Measurements from ENCODE around the gene RBP5. TPM values are rescaled to one million over a fixed set of nuclear protein-coding genes. Genes with fewer than 3 reads are reported as not detected.

RBP5 gene
- total and polyA plus RNA-seq, 9 of the 15 experiments (the other 6 are each of a cell fraction or from before 2014, with no cell fraction given) = 8.6 to 22.5 (median 11.4) TPM

GRCh38 chr12:7142056-7142644, 13.5 kb upstream of the RBP5 start:
- no peaks in the 10 kb centered on the region for H3K79me2 ChIP-seq (ENCODE audit: control insufficient read depth, insufficient read depth, low read length)
- H3K9me1 ChIP-seq (ENCODE audit: control insufficient read depth, insufficient read depth, low read length) = no peaks in the 10 kb centered on the region
- ATAC-seq = peak; percentile 93
- H4K20me1 ChIP-seq (replicated peaks; ENCODE audit: control insufficient read depth, insufficient read depth, low read length) = no peaks in the 10 kb centered on the region
- peak; percentile 53 to 61 (median 60) for DNase-seq (ENCODE audit: extremely low read depth in 1 of 4, low spot score in 3 of 4)
- in situ Hi-C loops (cut with MboI) = no loop called here
- 59% methylated on average over 3 of the region's 5 CpGs for WGBS (ENCODE audit: insufficient coverage, low coverage, missing lambda C conversion rate)
- H3K4me1 ChIP-seq (replicated peaks in 1 of 2; ENCODE audit: control insufficient read depth in 2 of 2, insufficient read depth in 2 of 2, low read length in 2 of 2) = peaks cover 7 to 10% of the 10 kb centered on the region in 2 experiments; a peak in 3 of 5 replicates
- H3K27me3 ChIP-seq (ENCODE audit: control insufficient read depth in 2 of 2, insufficient read depth in 2 of 2, low read length in 2 of 2) = no peaks in the 10 kb centered on the region
- H3K27ac ChIP-seq (ENCODE audit: extremely low read depth, low read depth, low read length) = no peak overlapping the region
- ChIA-PET POLR2A (no interaction called here), CTCF (ENCODE audit: low intra/inter-chr PET ratio) (interaction anchor here (0.7 to 1.4 kb wide), 4 partner anchors 47 to 496 kb away, joined by 3 to 6 read pairs (median 4); partner anchors contain the start of gene PEX5)
- BruUV-seq (replicated peaks) = no TSS peak
- intact Hi-C loops (cut with micrococcal nuclease) = loop anchor here (1.0 kb wide), 1 partner anchor 46 kb away; no protein-coding TSS in a partner anchor
- no peak overlapping the region for H3K4me2 ChIP-seq (ENCODE audit: insufficient read depth, low read length)
- FAIRE-seq = peak; percentile 79
- no peak overlapping the region for H2AFZ ChIP-seq (ENCODE audit: low read depth, low read length)
- peaks cover 17% of the 10 kb centered on the region; the same call in 2 of the 3 replicates for H3K36me3 ChIP-seq (ENCODE audit: control insufficient read depth, insufficient read depth, low read length)
- no peak overlapping the region for H3K9ac ChIP-seq (ENCODE audit: insufficient read depth in 1 of 2, low read depth in 2 of 2, low read length in 2 of 2)
- H3K4me3 ChIP-seq = no peak overlapping the region
- no peaks in the 10 kb centered on the region for H3K9me3 ChIP-seq (replicated peaks; ENCODE audit: control insufficient read depth, insufficient read depth, low read depth, low read length)
- TF ChIP-seq VEZF1 (CRISPR knock-in tag; IDR thresholded peaks at IDR 0.05) (no peak), HOXB6 (CRISPR knock-in tag; IDR thresholded peaks at IDR 0.05; ENCODE audit: borderline replicate concordance) (no peak), CTCF (IDR thresholded peaks at IDR 0.05 in 2 of 3, conservative IDR thresholded peaks at IDR 0.05 in 1 of 3; ENCODE audit: insufficient read depth in 2 of 3, low read depth in 1 of 3, low read length in 3 of 3) (peak; percentile 74 to 81 (median 76)), MAZ (CRISPR knock-in tag; conservative IDR thresholded peaks at IDR 0.05 in 1 of 2, IDR thresholded peaks at IDR 0.05 in 1 of 2) (peak in 1 of 2 experiments; percentile 42; a peak in 1 of 4 replicates), CREB5 (CRISPR knock-in tag; IDR thresholded peaks at IDR 0.05) (no peak), REST (IDR thresholded peaks at IDR 0.05; ENCODE audit: borderline replicate concordance) (peak; percentile 26; the same call in 1 of the 2 replicates), REST (CRISPR knock-in tag; IDR thresholded peaks at IDR 0.05; ENCODE audit: low read depth) (no peak), ZNF77 (CRISPR knock-in tag; IDR thresholded peaks at IDR 0.05) (no peak)
